WERI-Rb-1 (cell line): ENCODE results near the gene PHF19.
A peak's percentile ranks its signal among the peaks of the same experiment; 100 is the strongest.

Experiments used
- DNase-seq: peaks from one replicate; pipeline ENCODE4 v3.0.0-alpha.2; 2020
- H3K27ac ChIP-seq: fragments of 250-450 bp; sonication (Bioruptor Pico); 2 replicates; pipeline ENCODE4 v1.5.1; 2020; ENCODE audit warnings: mild to moderate bottlenecking, moderate library complexity
- H3K27me3 ChIP-seq: fragments of 250-450 bp; sonication (Bioruptor Pico); 2 replicates; pipeline ENCODE4 v1.5.1; 2021; ENCODE audit warnings: mild to moderate bottlenecking, low read depth, moderate library complexity; ENCODE audit not compliant: insufficient read depth, severe bottlenecking
- H3K36me3 ChIP-seq: fragments of 250-450 bp; sonication (Bioruptor Pico); 2 replicates; pipeline ENCODE4 v1.5.1; 2020; ENCODE audit warnings: mild to moderate bottlenecking, moderate library complexity
- H3K4me3 ChIP-seq: 2 replicates; pipeline ENCODE4 v1.5.1; 2011; ENCODE audit warnings: low read depth, mild to moderate bottlenecking, control low read depth, low read length
- H3K9me3 ChIP-seq: fragments of 250-450 bp; sonication (Bioruptor Pico); 2 replicates; pipeline ENCODE4 v1.5.1; 2021; ENCODE audit warnings: mild to moderate bottlenecking, moderate library complexity; ENCODE audit not compliant: severe bottlenecking
- TF ChIP-seq, protein P1 (sequence below): IDR thresholded peaks from 2 replicates; pipeline ENCODE4 v1.5.1; 2011; ENCODE audit warnings: low read depth, mild to moderate bottlenecking, control low read depth, inconsistent platforms, low read length

The PHF19 gene

DNA sequence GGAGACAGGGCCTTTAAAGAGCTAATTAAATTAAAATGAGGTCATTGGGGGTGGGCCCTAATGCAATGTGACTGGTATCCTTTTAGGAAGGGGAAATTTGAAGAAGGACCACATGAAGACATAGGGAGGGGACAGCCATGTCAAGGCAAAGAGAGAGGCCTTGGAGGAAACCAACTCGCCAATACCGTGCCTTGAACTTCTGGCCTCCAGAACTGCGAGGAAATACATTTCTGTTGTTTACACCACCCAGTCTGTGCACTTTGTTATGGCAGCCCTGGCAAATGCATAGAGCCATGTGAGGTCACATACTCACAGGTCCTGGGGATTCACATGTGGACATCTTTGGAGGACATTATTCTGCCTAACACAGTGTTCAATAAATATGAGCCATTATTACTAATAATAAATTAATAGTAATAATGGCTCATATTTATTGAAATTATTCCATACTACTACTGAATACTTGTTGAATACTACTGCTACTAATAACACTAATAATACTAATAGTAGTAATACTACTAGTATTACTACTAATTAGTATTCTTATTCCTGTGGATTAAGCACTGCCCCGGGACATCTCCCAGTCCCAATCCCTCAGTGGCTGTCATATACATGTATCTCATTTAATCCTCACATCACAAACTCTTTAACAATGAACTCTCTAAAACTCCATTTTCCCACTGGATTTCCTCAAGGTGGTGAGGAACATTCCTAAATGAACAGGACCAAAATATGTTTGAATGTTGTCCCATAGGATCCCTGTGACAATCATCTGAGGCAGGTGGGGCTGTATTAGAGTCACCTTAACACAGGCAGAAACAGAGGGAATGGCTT lies 41.2 kb upstream of the PHF19 start:
- no peak overlapping the region for H3K4me3 ChIP-seq
- H3K27ac ChIP-seq: peak overlapping the region; percentile 92; the same call in 1 of the 2 replicates
- no peak for DNase-seq
- H3K9me3 ChIP-seq: no peaks in the 10 kb centered on the region
- no peaks in the 10 kb centered on the region for H3K27me3 ChIP-seq
- no peaks in the 10 kb centered on the region for H3K36me3 ChIP-seq
- TF ChIP-seq, protein P1, sequence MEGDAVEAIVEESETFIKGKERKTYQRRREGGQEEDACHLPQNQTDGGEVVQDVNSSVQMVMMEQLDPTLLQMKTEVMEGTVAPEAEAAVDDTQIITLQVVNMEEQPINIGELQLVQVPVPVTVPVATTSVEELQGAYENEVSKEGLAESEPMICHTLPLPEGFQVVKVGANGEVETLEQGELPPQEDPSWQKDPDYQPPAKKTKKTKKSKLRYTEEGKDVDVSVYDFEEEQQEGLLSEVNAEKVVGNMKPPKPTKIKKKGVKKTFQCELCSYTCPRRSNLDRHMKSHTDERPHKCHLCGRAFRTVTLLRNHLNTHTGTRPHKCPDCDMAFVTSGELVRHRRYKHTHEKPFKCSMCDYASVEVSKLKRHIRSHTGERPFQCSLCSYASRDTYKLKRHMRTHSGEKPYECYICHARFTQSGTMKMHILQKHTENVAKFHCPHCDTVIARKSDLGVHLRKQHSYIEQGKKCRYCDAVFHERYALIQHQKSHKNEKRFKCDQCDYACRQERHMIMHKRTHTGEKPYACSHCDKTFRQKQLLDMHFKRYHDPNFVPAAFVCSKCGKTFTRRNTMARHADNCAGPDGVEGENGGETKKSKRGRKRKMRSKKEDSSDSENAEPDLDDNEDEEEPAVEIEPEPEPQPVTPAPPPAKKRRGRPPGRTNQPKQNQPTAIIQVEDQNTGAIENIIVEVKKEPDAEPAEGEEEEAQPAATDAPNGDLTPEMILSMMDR: no peak

DNA sequence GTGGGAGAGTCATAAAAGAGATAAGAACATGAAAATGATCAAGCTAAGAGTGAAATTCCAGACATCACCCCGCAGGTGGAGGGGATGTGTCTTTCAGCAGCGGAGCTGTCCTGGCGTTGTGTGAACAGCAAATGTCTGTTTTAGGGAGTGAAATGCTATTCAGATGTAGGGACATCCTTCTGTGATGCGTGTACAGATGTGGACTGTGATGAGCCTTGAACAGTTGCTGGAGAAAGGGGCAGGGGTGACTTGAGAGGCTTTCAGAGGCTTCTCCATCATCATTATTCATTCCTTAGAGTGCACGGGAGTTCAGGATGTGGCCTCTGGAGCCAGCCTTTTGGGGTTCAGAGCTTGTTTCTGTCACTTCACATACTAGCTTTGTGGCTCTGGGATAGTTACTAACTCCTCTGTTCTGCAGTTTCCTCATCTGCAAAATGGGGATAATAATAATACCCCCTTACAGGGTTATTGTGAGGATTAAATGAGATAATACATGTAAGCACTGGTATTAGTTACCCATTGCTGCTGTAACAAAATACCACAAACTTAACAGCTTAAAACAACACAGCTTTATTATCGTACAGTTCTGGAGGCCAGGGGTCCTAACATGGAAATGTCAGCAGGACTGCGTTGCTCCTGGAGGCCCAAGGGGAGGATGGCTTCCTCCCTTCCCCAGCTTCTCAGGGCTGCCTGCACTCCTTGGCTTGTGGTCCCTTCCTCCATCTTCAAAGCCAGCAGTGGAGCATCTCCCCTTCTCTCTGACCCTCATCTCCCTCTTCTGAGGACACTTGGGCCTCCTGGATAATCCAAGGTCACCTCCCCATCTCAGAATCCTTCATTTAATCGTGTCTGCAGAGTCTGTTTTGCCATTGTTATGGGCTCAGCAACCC lies 40.2 kb upstream of the PHF19 start:
- no peak overlapping the region for H3K27ac ChIP-seq
- H3K36me3 ChIP-seq: no peaks in the 10 kb centered on the region
- H3K9me3 ChIP-seq: no peaks in the 10 kb centered on the region
- TF ChIP-seq, protein P1: no peak
- DNase-seq: no peak
- no peak overlapping the region for H3K4me3 ChIP-seq
- H3K27me3 ChIP-seq: no peaks in the 10 kb centered on the region

DNA sequence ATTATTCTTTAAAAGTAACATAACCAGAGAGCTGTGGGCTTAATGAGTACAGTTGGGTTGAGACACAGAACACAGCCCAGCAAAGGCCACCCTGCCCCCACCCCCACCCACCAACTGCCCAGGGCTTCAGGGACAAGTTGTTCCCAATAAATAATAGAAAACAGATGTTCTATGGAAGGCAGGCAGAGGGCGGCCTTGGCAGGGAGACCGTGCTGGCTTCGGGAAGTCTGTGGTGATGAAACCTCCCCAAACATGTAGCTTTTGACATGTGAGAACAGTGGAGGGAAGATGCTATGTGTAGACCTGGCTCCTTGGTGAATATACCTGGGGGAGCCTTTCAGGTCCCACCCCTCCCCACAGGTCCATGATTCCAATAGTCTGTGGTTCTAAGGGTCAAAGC lies 39.6 kb upstream of the PHF19 start:
- peak; percentile 55 for DNase-seq
- Histone ChIP-seq H3K27me3 (no peaks in the 10 kb centered on the region), H3K27ac (peak overlapping the region; percentile 39), H3K4me3 (no peak overlapping the region), H3K36me3 (no peaks in the 10 kb centered on the region), H3K9me3 (no peaks in the 10 kb centered on the region)
- TF ChIP-seq, protein P1: 0 out of 2 replicates have a peak, but pooled peaks have one; percentile 21

DNA sequence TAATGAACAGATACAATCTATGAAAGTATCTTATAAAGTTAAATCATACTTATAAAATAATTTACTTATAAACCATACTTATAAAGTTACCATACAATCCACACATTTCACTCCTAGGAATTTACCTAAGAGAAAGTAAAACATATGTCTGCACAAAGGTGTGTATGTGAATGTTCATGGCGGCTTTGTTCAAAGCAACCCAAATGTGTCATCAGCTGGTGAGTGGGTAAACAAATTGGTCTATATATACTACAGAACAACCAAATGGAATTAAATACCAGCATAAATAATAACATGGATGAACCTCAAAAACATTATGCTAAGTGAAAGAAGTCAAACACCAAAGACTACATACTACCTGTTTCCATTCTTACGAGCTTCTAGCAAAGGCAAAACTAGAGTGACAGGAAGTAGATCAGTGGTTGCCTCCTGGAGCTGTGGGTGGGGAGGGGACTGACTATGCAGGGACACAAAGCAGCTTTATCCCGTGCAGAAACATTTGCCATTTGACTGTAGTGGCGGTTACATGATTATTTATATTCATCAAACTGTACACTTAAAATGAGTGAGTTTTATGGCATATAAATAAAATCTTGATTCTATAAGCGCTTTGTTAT lies 39.0 kb upstream of the PHF19 start:
- TF ChIP-seq, protein P1: no peak
- peak; percentile 56 for DNase-seq
- no peaks in the 10 kb centered on the region for H3K36me3 ChIP-seq
- no peak overlapping the region for H3K4me3 ChIP-seq
- no peaks in the 10 kb centered on the region for H3K9me3 ChIP-seq
- H3K27me3 ChIP-seq: no peaks in the 10 kb centered on the region
- H3K27ac ChIP-seq: peak overlapping the region; percentile 39

DNA sequence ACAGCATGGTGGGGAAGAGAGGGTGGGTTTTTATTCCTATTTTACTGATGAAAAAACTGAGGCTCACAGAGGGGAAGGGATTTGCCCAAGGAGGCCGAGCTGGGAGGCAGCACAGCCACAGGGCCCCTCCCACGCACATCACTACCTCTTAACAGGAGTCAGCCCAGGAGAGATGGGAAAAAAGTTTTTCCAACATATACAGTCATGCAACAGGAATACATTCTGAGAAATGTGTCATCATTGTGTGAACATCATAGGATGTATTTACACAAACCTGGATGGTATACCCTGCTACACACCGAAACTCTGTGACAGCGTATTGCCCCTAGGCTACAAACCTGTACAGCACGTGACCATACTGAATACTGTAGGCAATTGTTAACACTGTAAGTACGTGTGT lies 38.0 kb upstream of the PHF19 start:
- no peaks in the 10 kb centered on the region for H3K9me3 ChIP-seq
- no peak for DNase-seq

More for the DNA sequence above, 38.0 kb upstream of the PHF19 start:
- no peaks in the 10 kb centered on the region for H3K36me3 ChIP-seq
- no peaks in the 10 kb centered on the region for H3K27me3 ChIP-seq
- H3K27ac ChIP-seq: no peak overlapping the region
- TF ChIP-seq, protein P1: no peak
- no peak overlapping the region for H3K4me3 ChIP-seq
